ENCODE measurements around the gene CTTNBP2. TPM values are rescaled to one million over a fixed set of nuclear protein-coding genes. Genes with fewer than 3 reads are reported as not detected.

CTTNBP2 gene
- total RNA-seq, 2 donors from 2014 or later, result 9.2 to 12.0 TPM

GRCh38 chr7:117661328-117661727, 211.9 kb downstream of the CTTNBP2 start:
- DNase-seq (ENCODE audit: low spot score), result no peak
- no peak for TF ChIP-seq CTCF (IDR thresholded peaks at IDR 0.05)

More at GRCh38 chr7:117661328-117661727, 211.9 kb downstream of the CTTNBP2 start:
- no peak overlapping the region for H3K4me3 ChIP-seq
- H3K9me3 ChIP-seq, result no peaks in the 10 kb centered on the region
- H3K36me3 ChIP-seq, result no peaks in the 10 kb centered on the region
- H3K4me1 ChIP-seq (ENCODE audit: control insufficient read depth in 1 of 2, low read depth in 2 of 2), result peaks cover 7 to 11% of the 10 kb centered on the region in 2 donors
- no peak for ATAC-seq (ENCODE audit: insufficient number of reproducible peaks, low FRiP score, low read depth)
- H3K27me3 ChIP-seq (replicated peaks; ENCODE audit: insufficient read depth), result no peaks in the 10 kb centered on the region
- H3K27ac ChIP-seq, result no peak overlapping the region
